ENCODE measurements around the gene SREK1.
"Not testable (repeated sequence)": the region's sequence is repeated elsewhere in the genome, so short reads cannot be mapped to it uniquely, and the experiment has no call there.

SREK1 gene

DNA sequence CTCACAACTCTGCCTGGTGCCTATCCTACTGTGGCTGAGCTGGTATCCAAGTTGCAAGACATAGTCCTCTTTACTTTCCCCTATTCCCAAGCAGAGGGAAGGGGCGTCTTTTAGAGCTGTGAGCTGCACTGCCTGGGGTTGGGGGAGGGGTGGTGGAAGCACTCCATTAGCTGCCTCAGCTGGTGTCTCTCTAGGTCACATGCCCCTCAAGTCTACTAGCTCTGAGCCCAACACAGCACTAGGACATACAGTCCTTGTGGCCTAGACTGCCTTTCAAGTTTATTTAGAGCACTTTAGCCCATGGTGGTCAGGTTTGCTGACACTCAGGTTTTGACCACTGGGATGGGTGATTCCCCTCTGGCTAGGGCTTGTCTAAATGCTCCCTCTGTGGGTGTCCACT lies 54.7 kb downstream of the SREK1 start:
- H3K27ac ChIP-seq (ENCODE audit: low read length): no peak overlapping the region
- H3K4me1 ChIP-seq (ENCODE audit: control insufficient read depth, low read depth, low read length): peaks cover 5% of the 10 kb centered on the region
- no peaks in the 10 kb centered on the region for H3K27me3 ChIP-seq (ENCODE audit: control insufficient read depth, insufficient read depth, low read length)
- no peaks in the 10 kb centered on the region for H3K9me3 ChIP-seq (ENCODE audit: control insufficient read depth, low read depth, low read length)
- H3K4me3 ChIP-seq (ENCODE audit: low read length): no peak overlapping the region
- no peak overlapping the region for H3K9ac ChIP-seq (ENCODE audit: low read length)
- no peaks in the 10 kb centered on the region for H3K36me3 ChIP-seq (ENCODE audit: control insufficient read depth, low read depth, low read length)

DNA sequence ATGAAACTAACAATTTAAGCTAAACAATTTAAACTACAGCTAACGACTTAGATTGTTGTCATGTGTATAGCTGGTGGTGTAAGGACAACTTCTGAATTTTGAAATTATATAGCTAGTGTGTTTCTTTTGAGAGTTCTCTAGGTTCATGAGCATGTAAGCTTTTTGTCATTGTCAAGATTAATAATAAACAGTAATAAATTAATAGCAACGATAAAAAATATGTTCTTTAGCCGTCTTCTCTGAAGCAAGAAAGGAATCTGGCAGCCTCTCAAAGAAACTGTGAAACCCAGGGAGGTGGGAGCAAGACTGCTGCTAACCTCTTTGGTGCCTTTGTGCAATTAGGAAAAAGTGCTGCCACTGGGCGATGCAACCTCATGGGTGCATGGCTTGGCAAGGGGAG lies 59.4 kb downstream of the SREK1 start:
- no peak overlapping the region for H3K27ac ChIP-seq (ENCODE audit: low read length)
- no peaks in the 10 kb centered on the region for H3K9me3 ChIP-seq (ENCODE audit: control insufficient read depth, low read depth, low read length)
- no peak overlapping the region for H3K9ac ChIP-seq (ENCODE audit: low read length)
- H3K36me3 ChIP-seq (ENCODE audit: control insufficient read depth, low read depth, low read length): no peaks in the 10 kb centered on the region
- peaks cover 5% of the 10 kb centered on the region for H3K4me1 ChIP-seq (ENCODE audit: control insufficient read depth, low read depth, low read length)
- no peak overlapping the region for H3K4me3 ChIP-seq (ENCODE audit: low read length)
- H3K27me3 ChIP-seq (ENCODE audit: control insufficient read depth, insufficient read depth, low read length): no peaks in the 10 kb centered on the region

DNA sequence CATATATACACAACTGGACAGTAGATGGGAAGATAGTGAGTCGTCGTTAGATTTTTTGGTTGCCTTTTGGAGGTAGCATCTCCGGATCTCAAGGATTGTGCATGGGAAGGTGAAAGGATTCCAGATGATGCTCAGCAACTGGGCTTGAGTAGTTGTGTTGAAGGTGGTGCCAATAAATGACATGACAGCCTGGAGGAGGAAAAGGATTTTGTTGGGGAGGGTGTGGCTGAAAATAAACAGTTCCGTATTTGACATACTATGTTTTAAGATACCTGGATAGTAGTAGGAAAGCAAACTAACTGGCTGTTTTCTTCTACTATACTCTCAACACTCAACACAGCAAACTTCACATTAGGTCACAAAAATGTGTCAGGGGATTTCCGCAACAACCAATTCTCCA lies 62.4 kb downstream of the SREK1 start:
- no peaks in the 10 kb centered on the region for H3K36me3 ChIP-seq (ENCODE audit: control insufficient read depth, low read depth, low read length)
- H3K9me3 ChIP-seq (ENCODE audit: control insufficient read depth, low read depth, low read length): no peaks in the 10 kb centered on the region
- H3K4me3 ChIP-seq (ENCODE audit: low read length): no peak overlapping the region
- no peak overlapping the region for H3K9ac ChIP-seq (ENCODE audit: low read length)
- no peaks in the 10 kb centered on the region for H3K27me3 ChIP-seq (ENCODE audit: control insufficient read depth, insufficient read depth, low read length)
- H3K27ac ChIP-seq (ENCODE audit: low read length): no peak overlapping the region
- no peaks in the 10 kb centered on the region for H3K4me1 ChIP-seq (ENCODE audit: control insufficient read depth, low read depth, low read length)

DNA sequence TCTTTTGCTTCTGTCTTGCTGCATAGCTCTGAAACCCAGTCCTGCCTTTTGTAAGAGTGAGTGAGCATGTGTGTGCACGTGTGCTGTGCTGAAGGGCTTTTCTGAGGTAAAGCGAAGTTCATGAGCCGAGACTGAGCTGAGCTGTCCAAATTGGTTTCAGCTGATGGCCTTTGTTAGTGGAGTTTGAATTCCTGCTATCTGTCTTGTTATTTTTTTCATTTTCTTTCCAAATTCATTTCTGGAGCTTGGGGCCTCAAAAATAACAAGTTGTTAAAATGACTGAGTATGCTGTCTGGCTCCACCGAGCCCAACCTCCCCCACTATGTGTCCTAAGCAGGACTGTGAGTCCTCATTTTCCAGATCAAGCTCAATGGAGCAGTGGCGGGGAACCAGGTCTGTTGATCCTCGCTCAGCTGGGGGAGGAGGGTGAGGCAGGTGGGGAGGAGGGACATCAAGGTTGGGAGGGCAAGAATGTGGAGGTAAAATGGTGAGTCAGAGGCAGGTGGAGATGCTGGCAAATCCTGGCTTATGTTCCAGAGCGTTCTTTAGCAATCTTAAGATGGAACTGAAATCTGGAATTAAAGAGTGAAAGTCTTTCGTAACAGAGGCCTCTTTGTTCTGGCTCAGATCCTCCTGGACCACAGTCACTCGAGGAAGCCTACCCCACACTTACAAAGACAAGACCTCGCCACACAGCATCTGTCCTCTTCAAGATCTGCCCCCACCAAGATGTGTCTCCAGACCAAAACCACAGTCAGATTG lies 63.9 kb downstream of the SREK1 start:
- Histone ChIP-seq H3K9ac (ENCODE audit: low read length) (no peak overlapping the region), H3K9me3 (ENCODE audit: control insufficient read depth, low read depth, low read length) (no peaks in the 10 kb centered on the region), H3K27ac (ENCODE audit: low read length) (no peak overlapping the region), H3K4me3 (ENCODE audit: low read length) (no peak overlapping the region), H3K36me3 (ENCODE audit: control insufficient read depth, low read depth, low read length) (no peaks in the 10 kb centered on the region), H3K4me1 (ENCODE audit: control insufficient read depth, low read depth, low read length) (no peaks in the 10 kb centered on the region), H3K27me3 (ENCODE audit: control insufficient read depth, insufficient read depth, low read length) (no peaks in the 10 kb centered on the region)

DNA sequence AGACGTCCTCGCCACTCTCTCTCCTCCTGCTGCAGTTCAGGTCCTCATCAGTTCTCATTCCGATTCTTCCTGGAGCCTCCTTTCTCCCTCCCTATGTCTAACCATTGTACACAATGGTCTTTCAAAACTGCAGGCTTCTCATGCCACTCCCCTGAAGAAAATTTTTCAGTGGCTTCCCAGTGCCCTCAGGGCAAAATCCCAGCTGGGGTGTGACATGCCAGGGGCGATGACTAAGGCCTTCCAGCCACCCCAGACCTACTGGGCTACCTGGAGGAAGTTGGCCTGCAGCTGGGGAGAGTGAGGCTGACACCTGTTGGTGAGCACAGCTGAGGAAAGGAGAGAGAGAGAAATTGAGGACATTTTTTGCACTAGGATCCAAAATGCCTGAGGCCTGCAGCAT lies 65.2 kb downstream of the SREK1 start:
- no peaks in the 10 kb centered on the region for H3K9me3 ChIP-seq (ENCODE audit: control insufficient read depth, low read depth, low read length)
- H3K4me1 ChIP-seq (ENCODE audit: control insufficient read depth, low read depth, low read length): no peaks in the 10 kb centered on the region
- H3K4me3 ChIP-seq (ENCODE audit: low read length): no peak overlapping the region
- H3K27me3 ChIP-seq (ENCODE audit: control insufficient read depth, insufficient read depth, low read length): no peaks in the 10 kb centered on the region
- H3K9ac ChIP-seq (ENCODE audit: low read length): no peak overlapping the region
- H3K36me3 ChIP-seq (ENCODE audit: control insufficient read depth, low read depth, low read length): no peaks in the 10 kb centered on the region
- no peak overlapping the region for H3K27ac ChIP-seq (ENCODE audit: low read length)

DNA sequence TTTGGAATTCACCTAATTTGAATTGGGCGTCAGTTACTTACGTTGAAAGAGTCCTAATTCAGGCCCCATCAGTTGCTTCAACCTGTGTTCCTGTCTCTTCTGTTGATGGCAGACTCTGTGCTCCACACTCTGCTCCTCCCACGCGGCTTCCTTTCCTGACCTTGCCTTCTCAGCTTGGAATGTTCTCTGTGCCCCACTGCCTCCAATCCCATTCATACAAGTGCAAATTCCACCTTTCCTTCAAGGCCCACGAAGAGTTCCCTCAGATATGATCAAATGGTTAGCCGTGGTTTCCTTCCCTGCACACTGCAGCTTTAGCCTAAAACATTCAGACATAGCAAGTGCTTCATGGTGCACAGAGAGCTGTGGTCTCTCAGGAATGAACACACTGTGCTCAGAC lies 65.7 kb downstream of the SREK1 start:
- Histone ChIP-seq H3K4me1 (ENCODE audit: control insufficient read depth, low read depth, low read length) (no peaks in the 10 kb centered on the region), H3K9ac (ENCODE audit: low read length) (no peak overlapping the region), H3K27ac (ENCODE audit: low read length) (no peak overlapping the region), H3K4me3 (ENCODE audit: low read length) (no peak overlapping the region), H3K27me3 (ENCODE audit: control insufficient read depth, insufficient read depth, low read length) (no peaks in the 10 kb centered on the region), H3K36me3 (ENCODE audit: control insufficient read depth, low read depth, low read length) (no peaks in the 10 kb centered on the region), H3K9me3 (ENCODE audit: control insufficient read depth, low read depth, low read length) (no peaks in the 10 kb centered on the region)

DNA sequence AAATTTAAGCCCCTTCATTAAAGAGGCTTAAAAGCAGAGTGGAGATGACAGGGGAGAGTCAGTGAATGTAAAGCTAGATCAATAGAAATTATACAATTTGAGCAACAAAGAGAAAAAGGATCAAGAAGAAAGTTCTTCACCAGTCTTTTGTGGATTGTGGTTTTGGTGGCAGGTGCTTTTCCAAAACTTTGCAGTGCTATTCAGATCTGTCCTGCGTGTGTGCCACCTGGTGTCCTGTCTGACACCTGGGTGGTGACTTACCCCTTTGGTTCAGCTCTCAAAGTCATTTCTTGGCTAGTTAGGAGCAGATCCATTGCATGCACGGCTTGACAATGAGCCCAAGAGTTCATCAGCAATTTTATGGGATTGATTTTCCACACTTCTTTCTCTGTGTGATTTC lies 69.4 kb downstream of the SREK1 start:
- H3K9me3 ChIP-seq (ENCODE audit: control insufficient read depth, low read depth, low read length): no peaks in the 10 kb centered on the region
- no peak overlapping the region for H3K9ac ChIP-seq (ENCODE audit: low read length)
- H3K36me3 ChIP-seq (ENCODE audit: control insufficient read depth, low read depth, low read length): no peaks in the 10 kb centered on the region
- H3K4me1 ChIP-seq (ENCODE audit: control insufficient read depth, low read depth, low read length): no peaks in the 10 kb centered on the region
- no peaks in the 10 kb centered on the region for H3K27me3 ChIP-seq (ENCODE audit: control insufficient read depth, insufficient read depth, low read length)
- no peak overlapping the region for H3K4me3 ChIP-seq (ENCODE audit: low read length)
- no peak overlapping the region for H3K27ac ChIP-seq (ENCODE audit: low read length)

DNA sequence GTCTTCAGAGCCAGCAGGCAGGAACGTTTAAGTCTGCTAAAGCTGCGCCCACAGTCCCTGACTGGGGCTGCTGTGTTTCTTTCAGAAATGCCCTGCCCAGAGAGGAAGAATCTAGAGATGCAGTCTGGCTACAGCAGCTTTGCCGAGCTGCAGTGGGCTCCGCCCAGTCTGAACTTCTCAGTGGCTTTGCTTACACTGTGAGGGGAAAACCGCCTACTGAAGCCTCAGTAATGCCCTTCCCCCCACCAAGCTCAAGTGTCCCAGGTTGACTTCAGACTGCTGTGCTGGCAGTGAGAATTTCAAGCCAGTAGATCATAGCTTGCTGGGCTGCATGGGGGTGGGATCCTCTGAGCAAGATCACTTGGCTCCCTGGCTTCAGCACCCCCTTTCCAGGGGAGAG lies 78.4 kb downstream of the SREK1 start:
- Histone ChIP-seq H3K27ac (ENCODE audit: low read length) (no peak overlapping the region), H3K9ac (ENCODE audit: low read length) (no peak overlapping the region), H3K4me3 (ENCODE audit: low read length) (no peak overlapping the region), H3K36me3 (ENCODE audit: control insufficient read depth, low read depth, low read length) (no peaks in the 10 kb centered on the region), H3K9me3 (ENCODE audit: control insufficient read depth, low read depth, low read length) (no peaks in the 10 kb centered on the region), H3K4me1 (ENCODE audit: control insufficient read depth, low read depth, low read length) (no peaks in the 10 kb centered on the region), H3K27me3 (ENCODE audit: control insufficient read depth, insufficient read depth, low read length) (no peaks in the 10 kb centered on the region)

DNA sequence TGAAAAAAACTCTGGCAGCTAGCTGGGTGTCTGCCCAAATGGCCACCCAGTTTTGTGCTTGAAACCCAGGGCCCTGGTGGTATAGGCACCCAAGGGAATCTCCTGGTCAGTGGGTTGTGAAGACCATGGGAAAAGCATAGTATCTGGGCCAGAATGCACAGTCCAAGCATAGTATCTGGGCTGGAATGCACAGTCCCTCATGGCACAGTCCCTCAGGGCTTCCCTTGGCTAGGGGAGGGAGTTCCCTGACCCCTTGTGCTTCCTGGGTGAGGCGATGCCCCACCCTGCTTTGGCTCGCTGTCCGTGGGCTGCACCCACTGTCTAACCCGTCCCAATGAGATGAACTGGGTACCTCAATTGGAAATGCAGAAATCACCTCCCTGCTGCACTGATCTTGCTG lies 78.8 kb downstream of the SREK1 start:
- H3K36me3 ChIP-seq (ENCODE audit: control insufficient read depth, low read depth, low read length); H3K27ac ChIP-seq (ENCODE audit: low read length); H3K9me3 ChIP-seq (ENCODE audit: control insufficient read depth, low read depth, low read length); H3K4me3 ChIP-seq (ENCODE audit: low read length); H3K9ac ChIP-seq (ENCODE audit: low read length); H3K27me3 ChIP-seq (ENCODE audit: control insufficient read depth, insufficient read depth, low read length); H3K4me1 ChIP-seq (ENCODE audit: control insufficient read depth, low read depth, low read length): not testable (repeated sequence)

DNA sequence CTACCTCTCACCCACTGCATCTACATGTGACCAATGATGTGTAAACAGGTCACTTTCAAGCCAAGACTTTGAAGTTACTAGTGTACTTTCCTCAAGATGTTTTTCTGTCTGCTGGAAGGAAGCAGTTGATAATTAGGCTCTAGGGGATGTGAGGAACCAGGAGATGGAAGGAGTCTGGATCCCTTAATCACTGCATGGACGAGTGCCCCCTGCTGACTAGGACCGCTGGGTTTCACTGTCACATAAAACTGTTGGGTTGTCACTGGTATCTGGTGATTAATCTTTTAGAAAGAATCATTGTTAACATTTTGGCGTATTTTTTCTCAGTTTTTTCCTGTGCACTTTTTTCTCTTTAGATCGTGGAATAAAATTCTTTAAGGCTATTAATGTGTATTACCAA lies 79.5 kb downstream of the SREK1 start:
- H3K9ac ChIP-seq (ENCODE audit: low read length): no peak overlapping the region
- no peak overlapping the region for H3K27ac ChIP-seq (ENCODE audit: low read length)
- H3K27me3 ChIP-seq (ENCODE audit: control insufficient read depth, insufficient read depth, low read length): no peaks in the 10 kb centered on the region
- no peak overlapping the region for H3K4me3 ChIP-seq (ENCODE audit: low read length)
- H3K9me3 ChIP-seq (ENCODE audit: control insufficient read depth, low read depth, low read length): no peaks in the 10 kb centered on the region
- no peaks in the 10 kb centered on the region for H3K4me1 ChIP-seq (ENCODE audit: control insufficient read depth, low read depth, low read length)
- H3K36me3 ChIP-seq (ENCODE audit: control insufficient read depth, low read depth, low read length): no peaks in the 10 kb centered on the region

DNA sequence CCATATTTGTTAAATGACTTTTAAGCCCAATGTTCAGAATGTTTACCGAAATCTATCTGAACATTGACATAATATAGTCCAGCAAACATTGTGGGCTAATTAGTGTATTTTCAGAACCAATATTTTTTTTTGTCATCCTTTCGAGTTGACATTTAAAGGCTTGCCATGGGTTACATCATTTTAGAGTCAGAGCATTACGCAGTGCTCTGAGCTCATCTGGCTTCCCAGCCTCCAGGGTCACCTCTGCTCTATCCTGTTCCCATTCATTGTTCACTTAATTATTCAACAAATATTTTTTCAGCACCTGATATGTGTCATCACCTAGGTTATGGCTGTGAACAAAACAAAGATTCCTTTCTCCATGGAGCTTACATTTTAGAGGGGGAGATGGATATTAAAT lies 80.2 kb downstream of the SREK1 start:
- H3K9me3 ChIP-seq (ENCODE audit: control insufficient read depth, low read depth, low read length): no peaks in the 10 kb centered on the region
- no peak overlapping the region for H3K9ac ChIP-seq (ENCODE audit: low read length)
- H3K27ac ChIP-seq (ENCODE audit: low read length): no peak overlapping the region
- no peak overlapping the region for H3K4me3 ChIP-seq (ENCODE audit: low read length)
- no peaks in the 10 kb centered on the region for H3K36me3 ChIP-seq (ENCODE audit: control insufficient read depth, low read depth, low read length)
- H3K4me1 ChIP-seq (ENCODE audit: control insufficient read depth, low read depth, low read length): no peaks in the 10 kb centered on the region
- no peaks in the 10 kb centered on the region for H3K27me3 ChIP-seq (ENCODE audit: control insufficient read depth, insufficient read depth, low read length)

DNA sequence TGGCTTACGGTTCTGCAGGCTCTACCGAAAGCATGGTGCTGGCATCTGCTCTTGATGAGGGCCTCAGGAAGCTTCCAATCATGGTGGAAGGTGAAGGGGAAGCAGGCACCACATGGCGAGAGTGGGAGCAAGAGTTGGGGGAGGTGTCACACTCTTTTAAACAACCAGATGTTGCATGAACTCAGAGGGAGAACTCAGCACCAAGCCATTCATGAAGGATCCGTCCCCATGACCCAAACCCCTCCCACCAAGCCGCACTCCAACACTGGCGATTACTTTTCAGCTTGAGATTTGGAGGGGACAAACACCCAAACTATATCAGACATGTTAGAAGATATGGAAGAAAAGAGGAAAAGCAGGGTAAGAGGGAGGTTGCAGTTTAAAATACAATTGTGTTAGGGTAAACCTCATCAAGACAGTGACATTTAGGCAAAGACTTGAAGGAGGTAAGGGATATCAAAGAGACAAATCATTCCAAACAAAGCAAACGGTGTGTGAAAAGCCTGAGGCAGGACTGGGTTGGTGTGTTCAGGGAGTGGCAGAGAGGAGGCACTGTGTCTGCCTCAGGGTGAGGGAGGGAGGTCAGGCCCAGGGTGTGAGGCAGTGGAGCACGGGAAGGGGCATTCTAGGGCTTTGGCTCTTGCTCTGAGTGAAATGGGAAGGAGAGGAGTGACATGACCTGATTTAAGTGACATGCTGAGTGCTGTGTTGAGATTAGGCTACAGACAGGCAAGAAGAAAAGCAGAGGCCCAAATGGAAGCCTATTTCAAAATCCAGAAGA lies 80.9 kb downstream of the SREK1 start:
- Histone ChIP-seq H3K9me3 (ENCODE audit: control insufficient read depth, low read depth, low read length) (no peaks in the 10 kb centered on the region), H3K9ac (ENCODE audit: low read length) (no peak overlapping the region), H3K27me3 (ENCODE audit: control insufficient read depth, insufficient read depth, low read length) (no peaks in the 10 kb centered on the region), H3K4me3 (ENCODE audit: low read length) (no peak overlapping the region), H3K36me3 (ENCODE audit: control insufficient read depth, low read depth, low read length) (no peaks in the 10 kb centered on the region), H3K4me1 (ENCODE audit: control insufficient read depth, low read depth, low read length) (no peaks in the 10 kb centered on the region), H3K27ac (ENCODE audit: low read length) (no peak overlapping the region)

Measured in iPS-18a (cell line).